Neural progenitor cell (in vitro differentiated cells): ENCODE results near the gene ERC2. TPM values are rescaled to one million over a fixed set of nuclear protein-coding genes. Genes with fewer than 3 reads are reported as not detected.

ENCODE experiments used
- DNase-seq: peaks from one replicate; pipeline ENCODE4 v3.0.0-alpha.2; 2016; ENCODE audit warnings: low spot score
- H2AFZ ChIP-seq: fragments of 200-600 bp; sonication (generic); replicated peaks from 2 replicates; pipeline ENCODE4 v1.6.1; 2016; ENCODE audit warnings: antibody characterized with exemption
- H3F3A ChIP-seq: fragments of 200-600 bp; sonication (generic); 2 replicates; pipeline ENCODE4 v1.6.1; 2016; ENCODE audit warnings: antibody characterized with exemption, low read depth
- H3K27ac ChIP-seq: fragments of 200-600 bp; sonication (generic); 2 replicates; pipeline ENCODE4 v1.5.1; 2016; ENCODE audit warnings: mild to moderate bottlenecking
- H3K27me3 ChIP-seq: fragments of 200-600 bp; sonication (generic); 2 replicates; pipeline ENCODE4 v1.6.1; 2016; ENCODE audit warnings: mild to moderate bottlenecking, moderate library complexity
- H3K36me3 ChIP-seq: fragments of 200-600 bp; sonication (generic); 2 replicates; pipeline ENCODE4 v1.5.1; 2016
- H3K4me1 ChIP-seq: fragments of 200-600 bp; sonication (generic); 2 replicates; pipeline ENCODE4 v1.6.1; 2016; ENCODE audit warnings: mixed run types
- H3K4me2 ChIP-seq: fragments of 200-600 bp; sonication (generic); 2 replicates; pipeline ENCODE4 v1.6.1; 2016
- H3K4me3 ChIP-seq: fragments of 200-600 bp; sonication (generic); 2 replicates; pipeline ENCODE4 v1.5.1; 2016
- H3K79me2 ChIP-seq: fragments of 200-600 bp; sonication (generic); 2 replicates; pipeline ENCODE4 v1.6.1; 2016; ENCODE audit warnings: low read depth
- H3K9ac ChIP-seq: fragments of 200-600 bp; sonication (generic); 2 replicates; pipeline ENCODE4 v1.6.1; 2016
- H3K9me3 ChIP-seq: fragments of 200-600 bp; sonication (generic); 2 replicates; pipeline ENCODE4 v1.5.1; 2016; ENCODE audit warnings: low read depth
- H4K20me1 ChIP-seq: fragments of 200-600 bp; sonication (generic); 2 replicates; pipeline ENCODE4 v1.6.1; 2016; ENCODE audit warnings: low read depth
- H3K27ac Mint-ChIP-seq: 3 replicates; pipeline ENCODE4 v1.8.0; 2021; ENCODE audit warnings: mixed read lengths
- H3K27me3 Mint-ChIP-seq: 2 replicates; pipeline ENCODE4 v1.8.0; 2022; ENCODE audit warnings: low read depth, mild to moderate bottlenecking, inconsistent platforms, moderate library complexity, mixed read lengths; ENCODE audit not compliant: insufficient read depth
- H3K36me3 Mint-ChIP-seq: 3 replicates; pipeline ENCODE4 v1.8.0; 2021; ENCODE audit warnings: mixed read lengths
- H3K4me1 Mint-ChIP-seq: 3 replicates; pipeline ENCODE4 v1.8.0; 2021; ENCODE audit warnings: mixed read lengths
- H3K4me3 Mint-ChIP-seq: 3 replicates; pipeline ENCODE4 v1.8.0; 2021; ENCODE audit warnings: mild to moderate bottlenecking, moderate library complexity, mixed read lengths
- H3K9me3 Mint-ChIP-seq: 3 replicates; pipeline ENCODE4 v1.8.0; 2020; ENCODE audit warnings: mixed read lengths
- EZH2 ChIP-seq: fragments of 200-600 bp; sonication (generic); IDR thresholded peaks from 2 replicates; pipeline ENCODE4 v1.6.1; 2017; ENCODE audit warnings: antibody characterized with exemption, mild to moderate bottlenecking, moderate library complexity
- EZH2phosphoT487 ChIP-seq: fragments of 200-600 bp; sonication (generic); IDR thresholded peaks from 2 replicates; pipeline ENCODE4 v1.6.1; 2017; ENCODE audit warnings: antibody characterized with exemption
- total RNA-seq: library from RNA; depleted of rRNA; stranded (reverse); fragments of >200 nt; gene quantifications from 2 replicates; pipeline ENCODE4 v1.2.3, GENCODE V29; 2015; ENCODE audit warnings: low replicate concordance
- TF ChIP-seq, protein P1 (sequence below): fragments of 200-600 bp; sonication (generic); IDR thresholded peaks from 2 replicates; pipeline ENCODE4 v1.5.1; 2017; ENCODE audit warnings: antibody characterized with exemption, mild to moderate bottlenecking

Gene ERC2
- total RNA-seq, 1 donor from 2014 or later: 24.8 TPM

DNA sequence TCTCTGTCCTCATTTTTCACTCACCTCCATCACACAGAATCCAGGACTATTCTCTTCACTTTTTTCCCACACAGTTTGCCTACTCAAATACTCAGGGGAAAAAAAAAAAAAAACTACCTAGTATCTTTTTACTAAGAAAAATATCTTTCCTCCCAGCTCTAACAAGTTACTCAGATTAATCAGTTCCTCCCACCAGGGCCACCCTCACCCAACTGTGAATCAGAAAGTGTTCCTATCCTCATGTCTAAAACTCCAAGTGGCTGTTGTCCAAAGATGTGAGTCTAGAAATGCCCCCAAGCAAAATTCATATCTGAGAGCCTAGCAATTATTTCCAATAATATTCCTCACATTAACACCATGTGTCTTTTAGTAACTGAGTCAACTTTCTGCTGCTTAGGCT lies 268.0 kb downstream of the ERC2 start:
- Histone ChIP-seq H3K27ac (no peak overlapping the region), H3F3A (no peaks in the 10 kb centered on the region), H3K9me3 (no peaks in the 10 kb centered on the region), H3K79me2 (no peaks in the 10 kb centered on the region), H3K4me2 (no peak overlapping the region), H2AFZ (no peak overlapping the region), H3K4me3 (no peak overlapping the region), H4K20me1 (no peaks in the 10 kb centered on the region), H3K27me3 (no peaks in the 10 kb centered on the region), H3K9ac (no peak overlapping the region), H3K36me3 (no peaks in the 10 kb centered on the region), H3K4me1 (no peaks in the 10 kb centered on the region)
- DNase-seq: no peak
- Mint-ChIP-seq H3K4me3 (no peak overlapping the region), H3K27me3 (no peaks in the 10 kb centered on the region), H3K9me3 (no peaks in the 10 kb centered on the region), H3K36me3 (no peaks in the 10 kb centered on the region), H3K27ac (no peak overlapping the region), H3K4me1 (peaks cover 13% of the 10 kb centered on the region)
- TF ChIP-seq, protein P1, sequence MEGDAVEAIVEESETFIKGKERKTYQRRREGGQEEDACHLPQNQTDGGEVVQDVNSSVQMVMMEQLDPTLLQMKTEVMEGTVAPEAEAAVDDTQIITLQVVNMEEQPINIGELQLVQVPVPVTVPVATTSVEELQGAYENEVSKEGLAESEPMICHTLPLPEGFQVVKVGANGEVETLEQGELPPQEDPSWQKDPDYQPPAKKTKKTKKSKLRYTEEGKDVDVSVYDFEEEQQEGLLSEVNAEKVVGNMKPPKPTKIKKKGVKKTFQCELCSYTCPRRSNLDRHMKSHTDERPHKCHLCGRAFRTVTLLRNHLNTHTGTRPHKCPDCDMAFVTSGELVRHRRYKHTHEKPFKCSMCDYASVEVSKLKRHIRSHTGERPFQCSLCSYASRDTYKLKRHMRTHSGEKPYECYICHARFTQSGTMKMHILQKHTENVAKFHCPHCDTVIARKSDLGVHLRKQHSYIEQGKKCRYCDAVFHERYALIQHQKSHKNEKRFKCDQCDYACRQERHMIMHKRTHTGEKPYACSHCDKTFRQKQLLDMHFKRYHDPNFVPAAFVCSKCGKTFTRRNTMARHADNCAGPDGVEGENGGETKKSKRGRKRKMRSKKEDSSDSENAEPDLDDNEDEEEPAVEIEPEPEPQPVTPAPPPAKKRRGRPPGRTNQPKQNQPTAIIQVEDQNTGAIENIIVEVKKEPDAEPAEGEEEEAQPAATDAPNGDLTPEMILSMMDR: no peak
- TF ChIP-seq EZH2phosphoT487 (no peak), EZH2 (no peak)

DNA sequence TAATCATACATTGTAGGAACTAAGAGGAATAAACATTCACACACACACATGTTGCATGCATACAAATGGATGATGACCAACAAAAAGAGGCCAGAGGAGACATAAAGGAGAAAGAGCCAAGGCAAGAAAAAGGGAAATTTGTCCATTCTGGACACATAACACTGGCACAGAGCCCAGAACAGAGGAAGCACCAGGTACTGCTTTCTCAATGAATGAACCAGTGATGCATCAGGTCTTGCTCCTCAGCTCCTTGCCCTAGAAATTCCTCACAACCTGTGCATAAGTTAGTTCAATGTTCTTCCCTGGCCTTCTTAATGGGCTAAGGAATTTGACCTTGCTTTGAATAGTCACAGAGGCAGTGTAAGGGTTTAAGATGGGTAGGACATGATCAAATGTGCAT lies 270.3 kb downstream of the ERC2 start:
- H3K4me1 Mint-ChIP-seq: peaks cover 18% of the 10 kb centered on the region
- Histone ChIP-seq H4K20me1 (no peaks in the 10 kb centered on the region), H3K36me3 (no peaks in the 10 kb centered on the region)

DNA sequence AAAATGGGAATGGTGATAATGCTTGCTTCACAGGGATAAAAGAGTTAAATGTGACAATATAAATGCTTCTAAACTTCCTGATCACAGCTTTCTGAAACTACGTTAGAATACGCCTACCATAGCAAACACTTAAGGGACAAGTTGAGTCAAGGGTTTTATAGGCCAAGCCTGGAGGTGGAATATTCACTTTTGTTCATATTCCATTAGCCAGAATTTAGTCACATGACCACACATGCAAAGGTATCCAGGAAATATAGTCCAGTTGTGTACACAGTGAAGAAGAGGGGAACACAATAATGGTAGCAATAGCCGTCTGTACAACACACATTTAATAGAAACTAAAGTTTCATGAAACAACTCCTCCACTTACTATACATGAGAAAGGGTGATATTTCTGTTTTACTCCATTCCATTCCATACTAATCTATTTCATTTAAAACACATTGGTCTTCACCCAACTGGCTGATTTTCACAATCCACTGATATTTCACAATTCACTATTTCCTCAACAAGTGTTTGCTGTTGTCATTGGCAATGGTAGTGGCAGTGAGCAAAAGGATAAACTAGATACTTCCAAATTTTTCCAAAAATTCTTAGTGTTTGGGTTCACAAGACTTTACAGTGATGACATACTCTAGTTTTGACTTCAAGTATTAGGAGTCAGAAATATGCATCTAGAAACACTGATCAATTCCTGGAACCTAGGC lies 270.9 kb downstream of the ERC2 start:
- H3K27ac Mint-ChIP-seq: no peak overlapping the region
- H3K4me3 Mint-ChIP-seq: no peak overlapping the region
- H3K27me3 ChIP-seq: no peaks in the 10 kb centered on the region
- no peak overlapping the region for H3K4me2 ChIP-seq
- no peak overlapping the region for H3K27ac ChIP-seq
- H3K36me3 ChIP-seq: no peaks in the 10 kb centered on the region
- H3K4me3 ChIP-seq: no peak overlapping the region
- no peak overlapping the region for H2AFZ ChIP-seq
- peaks cover 2% of the 10 kb centered on the region for H3K27me3 Mint-ChIP-seq
- no peaks in the 10 kb centered on the region for H3K9me3 Mint-ChIP-seq
- no peaks in the 10 kb centered on the region for H3K79me2 ChIP-seq
- no peaks in the 10 kb centered on the region for H3F3A ChIP-seq
- H3K4me1 Mint-ChIP-seq: peaks cover 18% of the 10 kb centered on the region
- TF ChIP-seq EZH2phosphoT487 (no peak), EZH2 (no peak)
- TF ChIP-seq, protein P1: no peak
- no peak overlapping the region for H3K9ac ChIP-seq
- no peaks in the 10 kb centered on the region for H3K4me1 ChIP-seq
- DNase-seq: no peak
- no peaks in the 10 kb centered on the region for H4K20me1 ChIP-seq
- H3K9me3 ChIP-seq: no peaks in the 10 kb centered on the region
- H3K36me3 Mint-ChIP-seq: no peaks in the 10 kb centered on the region

More for the DNA sequence above, 270.3 kb downstream of the ERC2 start:
- no peak overlapping the region for H2AFZ ChIP-seq
- no peak for DNase-seq
- no peaks in the 10 kb centered on the region for H3K79me2 ChIP-seq
- TF ChIP-seq EZH2: no peak
- TF ChIP-seq, protein P1: no peak
- no peak for TF ChIP-seq EZH2phosphoT487
- H3K4me3 ChIP-seq: no peak overlapping the region
- H3K27ac ChIP-seq: no peak overlapping the region
- peaks cover 2% of the 10 kb centered on the region for H3K27me3 Mint-ChIP-seq
- no peaks in the 10 kb centered on the region for H3K36me3 Mint-ChIP-seq
- no peak overlapping the region for H3K4me3 Mint-ChIP-seq
- H3K4me1 ChIP-seq: no peaks in the 10 kb centered on the region
- no peak overlapping the region for H3K27ac Mint-ChIP-seq
- no peaks in the 10 kb centered on the region for H3K27me3 ChIP-seq
- no peaks in the 10 kb centered on the region for H3K9me3 Mint-ChIP-seq
- no peaks in the 10 kb centered on the region for H3K9me3 ChIP-seq
- H3K4me2 ChIP-seq: no peak overlapping the region
- no peaks in the 10 kb centered on the region for H3F3A ChIP-seq
- no peak overlapping the region for H3K9ac ChIP-seq
